Dermis microvascular lymphatic vessel endothelial cell (primary cell): ENCODE data around the gene GPR55. TPM values are rescaled to one million over a fixed set of nuclear protein-coding genes. Genes with fewer than 3 reads are reported as not detected.
A peak's percentile ranks its signal among the peaks of the same experiment; 100 is the strongest.

Experiments used
- DNase-seq, 2 donors: peaks; one replicate each; pipeline versions ENCODE4 v3.0.0 to v3.0.0-alpha.2; 2010; ENCODE audit warnings: low read depth in 2 of 2
- total RNA-seq: library from RNA; depleted of rRNA; stranded (reverse); fragments of >200 nt; gene quantifications from 2 replicates; pipeline ENCODE4 v1.2.1, GENCODE V29; 2014

GPR55 gene
- total RNA-seq, 1 donor from 2014 or later, result not detected

- DNase-seq, result no peak
Observed at GRCh38 chr2:230868161-230868946, 56.7 kb downstream of the GPR55 start.

GRCh38 chr2:230866756-230867523 lies 58.1 kb downstream of the GPR55 start:
- peak in 1 of 2 donors; percentile 17 for DNase-seq

- peak in 1 of 2 donors; percentile 29 for DNase-seq
Observed at GRCh38 chr2:230865766-230866755, 59.0 kb downstream of the GPR55 start.

GRCh38 chr2:230865307-230865765 lies 59.7 kb downstream of the GPR55 start:
- no peak for DNase-seq

GRCh38 chr2:230864605-230865306 lies 60.3 kb downstream of the GPR55 start, which contains the start of gene ITM2C:
Gene ITM2C, plus strand, starts transcription at chr2:230864942. Its CDS starts 84 bp downstream, at chr2:230865026.
- DNase-seq, result peak; percentile 19 to 23

- no peak for DNase-seq
Observed at GRCh38 chr2:230864122-230864604, 60.9 kb downstream of the GPR55 start.

GRCh38 chr2:230863442-230864121 lies 61.5 kb downstream of the GPR55 start:
- no peak for DNase-seq

- DNase-seq, result no peak
Observed at GRCh38 chr2:230863031-230863430, 62.0 kb downstream of the GPR55 start.

- no peak for DNase-seq
Observed at GRCh38 chr2:230862292-230862691, 62.8 kb downstream of the GPR55 start.

GRCh38 chr2:230861552-230862255 lies 63.3 kb downstream of the GPR55 start:
- no peak for DNase-seq

Other genes starting within 250 kb of the GPR55 start
- 46.0 and 56.9 TPM in 2 replicates for gene CAB39, start 212.4 kb downstream of the GPR55 start, total RNA-seq
- 31.6 and 70.9 TPM in 2 replicates for gene ITM2C, start 60.3 kb downstream of the GPR55 start, total RNA-seq
- gene SPATA3, start 70.9 kb upstream of the GPR55 start, total RNA-seq, result not detected in 2 replicates
- not detected in 2 replicates for gene C2orf72, start 112.3 kb upstream of the GPR55 start, total RNA-seq
- gene PSMD1, start 131.6 kb upstream of the GPR55 start, total RNA-seq, result 128 and 142 TPM in 2 replicates
- 0.64 and 2.8 TPM in 2 replicates for gene HTR2B, start 199.8 kb upstream of the GPR55 start, total RNA-seq